Dermis blood vessel endothelial cell (primary cell): ENCODE measurements around the gene EPHB6. TPM values are rescaled to one million over a fixed set of nuclear protein-coding genes. Genes with fewer than 3 reads are reported as not detected.
A peak's percentile ranks its signal among the peaks of the same experiment; 100 is the strongest.

ENCODE experiments used
- DNase-seq: peaks from one replicate; pipeline ENCODE4 v3.0.0; 2010
- total RNA-seq: library from RNA; depleted of rRNA; stranded (reverse); fragments of >200 nt; gene quantifications from 2 replicates; pipeline ENCODE4 v1.2.3, GENCODE V29; 2014

EPHB6 gene
- total RNA-seq, 1 donor from 2014 or later: under 0.01 TPM

DNA sequence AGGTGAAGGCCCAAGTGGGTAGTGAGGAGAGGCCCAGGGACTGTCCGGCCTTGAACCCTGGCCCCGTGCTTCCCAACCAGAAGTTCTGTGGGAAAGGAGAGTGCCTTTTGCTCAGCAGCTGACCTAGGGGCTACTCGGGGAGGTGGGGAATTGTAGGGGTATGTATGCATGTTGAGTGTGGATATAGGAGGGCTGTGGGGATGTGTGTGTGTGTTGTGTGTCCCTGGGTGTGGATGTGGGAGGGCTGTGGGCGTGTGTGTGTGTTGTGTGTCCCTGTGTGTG is 12.2 kb downstream of the EPHB6 start:
- no peak for DNase-seq

DNA sequence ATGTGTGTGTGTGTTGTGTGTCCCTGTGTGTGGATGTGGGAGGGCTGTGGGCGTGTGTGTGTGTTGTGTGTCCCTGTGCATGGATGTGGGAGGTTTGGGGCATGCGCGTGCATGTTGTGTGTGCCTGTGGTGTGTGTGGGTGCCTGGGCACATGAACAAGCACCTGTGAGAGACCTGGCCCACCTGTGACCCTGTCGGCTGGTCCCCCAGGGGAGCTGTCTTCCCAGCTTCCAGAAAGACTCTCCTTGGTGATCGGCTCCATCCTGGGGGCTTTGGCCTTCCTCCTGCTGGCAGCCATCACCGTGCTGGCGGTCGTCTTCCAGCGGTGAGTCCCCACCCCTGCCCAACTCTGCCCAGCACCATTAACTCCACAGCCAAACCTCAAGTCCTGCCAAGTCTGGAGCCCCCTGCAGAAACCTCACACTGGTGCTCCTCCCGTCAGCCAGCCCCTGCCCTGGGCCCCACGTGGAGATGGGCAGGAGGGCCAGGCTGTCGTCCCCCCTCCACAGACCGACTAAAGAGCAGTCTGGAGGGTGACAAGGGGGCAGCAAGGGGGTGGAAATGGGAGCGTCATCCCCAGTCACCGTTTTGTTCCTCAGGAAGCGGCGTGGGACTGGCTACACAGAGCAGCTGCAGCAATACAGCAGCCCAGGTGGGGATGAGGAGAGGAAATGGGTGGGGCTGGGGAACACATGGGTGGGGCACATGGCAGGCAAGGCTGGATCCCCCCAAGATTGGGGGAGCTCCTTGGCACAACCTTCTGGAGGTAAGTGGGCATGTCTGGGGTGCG is 12.7 kb downstream of the EPHB6 start:
- no peak for DNase-seq

DNA sequence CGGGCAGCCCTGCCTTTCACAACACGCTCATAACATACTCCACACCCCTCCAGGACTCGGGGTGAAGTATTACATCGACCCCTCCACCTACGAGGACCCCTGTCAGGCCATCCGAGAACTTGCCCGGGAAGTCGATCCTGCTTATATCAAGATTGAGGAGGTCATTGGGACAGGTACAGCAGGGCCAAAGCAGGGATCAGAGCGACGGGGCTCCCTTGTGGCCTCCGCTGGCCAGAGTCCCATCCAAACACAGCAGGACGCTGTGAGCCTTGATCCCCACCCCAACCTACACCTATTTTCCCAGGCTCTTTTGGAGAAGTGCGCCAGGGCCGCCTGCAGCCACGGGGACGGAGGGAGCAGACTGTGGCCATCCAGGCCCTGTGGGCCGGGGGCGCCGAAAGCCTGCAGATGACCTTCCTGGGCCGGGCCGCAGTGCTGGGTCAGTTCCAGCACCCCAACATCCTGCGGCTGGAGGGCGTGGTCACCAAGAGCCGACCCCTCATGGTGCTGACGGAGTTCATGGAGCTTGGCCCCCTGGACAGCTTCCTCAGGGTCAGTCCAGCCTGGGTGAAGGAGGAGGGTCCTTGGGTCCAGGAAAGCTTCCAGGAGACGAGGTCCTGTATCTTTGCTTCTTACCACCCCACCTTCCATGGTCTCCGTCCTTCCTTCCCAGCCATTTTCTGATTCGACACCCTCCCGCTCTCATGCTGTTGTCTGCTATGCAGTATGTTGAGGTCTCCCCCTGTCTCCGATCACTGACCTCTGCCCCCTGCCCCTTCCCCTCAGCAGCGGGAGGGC is 13.5 kb downstream of the EPHB6 start:
- no peak for DNase-seq

DNA sequence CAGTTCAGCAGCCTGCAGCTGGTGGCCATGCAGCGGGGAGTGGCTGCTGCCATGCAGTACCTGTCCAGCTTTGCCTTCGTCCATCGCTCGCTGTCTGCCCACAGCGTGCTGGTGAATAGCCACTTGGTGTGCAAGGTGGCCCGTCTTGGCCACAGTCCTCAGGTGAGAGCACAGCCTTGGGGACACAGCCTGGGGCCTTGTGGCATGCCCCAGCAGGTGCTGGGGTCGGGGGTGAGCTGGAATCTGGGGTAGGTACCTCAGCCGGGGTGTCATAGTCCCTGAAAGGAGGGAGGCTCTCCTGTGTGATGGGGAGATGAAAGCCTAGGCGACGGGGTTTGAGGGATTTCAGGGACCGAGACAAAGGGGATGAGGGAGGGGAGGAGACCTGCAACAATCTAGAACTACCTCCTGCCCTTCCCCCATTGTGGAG is 14.1 kb downstream of the EPHB6 start:
- DNase-seq: no peak

DNA sequence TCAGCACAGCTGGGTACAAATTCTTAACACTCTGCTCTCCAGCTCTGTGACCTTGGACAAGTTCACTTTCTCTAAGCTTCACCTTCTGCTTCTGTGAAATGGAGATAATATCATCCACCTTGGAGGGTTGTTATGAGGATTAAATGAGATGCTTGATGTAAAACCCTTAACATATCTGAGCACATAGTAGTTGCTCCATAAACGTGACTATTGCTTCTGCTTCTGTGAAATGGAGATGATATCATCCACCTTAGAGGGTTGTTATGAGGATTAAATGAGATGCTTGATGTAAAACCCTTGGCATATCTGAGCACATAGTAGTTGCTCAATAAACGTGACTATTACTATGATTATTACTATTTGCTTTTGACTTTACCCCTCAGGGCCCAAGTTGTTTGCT is 14.6 kb downstream of the EPHB6 start:
- no peak for DNase-seq

DNA sequence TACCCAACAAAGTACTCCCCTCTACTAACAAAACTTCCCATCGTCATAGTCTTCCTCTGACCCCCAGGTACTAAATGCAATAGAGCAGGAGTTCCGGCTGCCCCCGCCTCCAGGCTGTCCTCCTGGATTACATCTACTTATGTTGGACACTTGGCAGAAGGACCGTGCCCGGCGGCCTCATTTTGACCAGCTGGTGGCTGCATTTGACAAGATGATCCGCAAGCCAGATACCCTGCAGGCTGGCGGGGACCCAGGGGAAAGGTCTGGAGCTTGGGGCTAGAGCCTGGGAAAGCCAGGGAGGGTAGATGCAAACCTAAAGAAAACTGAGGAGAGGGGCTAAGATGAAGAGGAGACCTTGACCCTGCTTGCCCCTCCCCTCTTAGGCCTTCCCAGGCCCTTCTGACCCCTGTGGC is 15.3 kb downstream of the EPHB6 start:
- DNase-seq: no peak

DNA sequence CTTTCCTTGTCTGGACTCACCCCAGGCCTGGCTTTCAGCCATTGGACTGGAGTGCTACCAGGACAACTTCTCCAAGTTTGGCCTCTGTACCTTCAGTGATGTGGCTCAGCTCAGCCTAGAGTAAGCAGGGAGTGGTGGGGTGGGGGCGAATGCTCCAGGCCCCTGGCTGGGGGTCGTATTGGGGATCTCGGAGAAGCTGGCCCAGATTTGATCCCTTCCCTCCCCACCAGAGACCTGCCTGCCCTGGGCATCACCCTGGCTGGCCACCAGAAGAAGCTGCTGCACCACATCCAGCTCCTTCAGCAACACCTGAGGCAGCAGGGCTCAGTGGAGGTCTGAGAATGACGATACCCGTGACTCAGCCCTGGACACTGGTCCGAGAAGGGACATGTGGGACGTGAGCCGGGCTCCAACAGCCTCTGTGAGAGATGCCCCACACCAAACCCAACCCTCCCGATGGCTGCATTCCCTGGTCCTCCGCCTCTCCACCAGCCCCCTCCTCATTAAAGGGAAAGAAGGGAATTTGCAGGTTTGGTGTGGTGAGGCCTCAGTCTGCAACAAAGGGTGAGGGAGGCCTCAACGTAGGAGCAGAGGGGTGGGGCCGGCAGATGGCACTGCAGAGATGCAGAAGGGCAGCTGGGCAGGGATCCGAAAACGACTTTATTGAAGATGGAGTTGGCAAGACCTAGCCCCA is 15.8 kb downstream of the EPHB6 start:
- no peak for DNase-seq

DNA sequence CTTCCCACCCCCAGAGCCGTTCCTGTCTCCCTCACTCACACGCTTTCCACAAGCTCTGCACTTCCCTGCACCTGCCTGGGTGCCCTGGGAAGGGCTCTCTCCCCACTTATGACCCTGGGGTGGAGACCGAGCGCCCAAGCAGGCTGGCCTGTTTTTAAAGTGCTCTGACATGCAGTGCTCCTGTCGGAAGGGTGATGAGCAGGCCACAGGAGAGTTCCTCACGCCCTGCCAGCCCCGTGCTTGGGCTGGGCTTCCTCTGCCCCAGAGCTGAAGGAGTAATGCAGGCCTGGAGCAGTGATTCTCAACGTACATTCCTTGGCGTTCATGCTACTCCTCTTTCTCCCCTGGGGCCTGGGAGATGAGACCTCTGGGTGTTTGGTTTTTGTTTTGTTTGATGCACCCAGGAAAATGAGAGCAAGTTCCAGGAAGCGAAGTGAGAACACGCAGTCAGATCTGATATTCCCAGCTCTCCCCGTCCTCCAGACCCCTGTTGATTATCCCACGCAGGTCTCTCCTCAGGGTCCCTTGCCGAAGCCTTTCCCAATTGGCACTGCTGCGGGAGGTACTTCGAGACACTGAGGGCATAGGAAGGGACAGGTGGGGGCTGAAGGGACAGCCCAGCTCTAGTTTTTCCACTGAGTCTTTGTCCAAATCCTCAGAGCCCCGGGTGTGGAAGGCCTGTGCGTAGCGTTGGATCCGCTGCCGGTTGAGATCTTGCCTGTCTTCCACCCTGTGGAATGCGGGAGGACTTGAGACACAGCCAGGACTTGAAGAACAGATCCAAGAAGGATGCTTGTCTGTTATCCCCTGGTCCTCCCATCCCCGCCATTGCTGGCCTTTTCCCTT is 16.6 kb downstream of the EPHB6 start:
- DNase-seq: no peak

DNA sequence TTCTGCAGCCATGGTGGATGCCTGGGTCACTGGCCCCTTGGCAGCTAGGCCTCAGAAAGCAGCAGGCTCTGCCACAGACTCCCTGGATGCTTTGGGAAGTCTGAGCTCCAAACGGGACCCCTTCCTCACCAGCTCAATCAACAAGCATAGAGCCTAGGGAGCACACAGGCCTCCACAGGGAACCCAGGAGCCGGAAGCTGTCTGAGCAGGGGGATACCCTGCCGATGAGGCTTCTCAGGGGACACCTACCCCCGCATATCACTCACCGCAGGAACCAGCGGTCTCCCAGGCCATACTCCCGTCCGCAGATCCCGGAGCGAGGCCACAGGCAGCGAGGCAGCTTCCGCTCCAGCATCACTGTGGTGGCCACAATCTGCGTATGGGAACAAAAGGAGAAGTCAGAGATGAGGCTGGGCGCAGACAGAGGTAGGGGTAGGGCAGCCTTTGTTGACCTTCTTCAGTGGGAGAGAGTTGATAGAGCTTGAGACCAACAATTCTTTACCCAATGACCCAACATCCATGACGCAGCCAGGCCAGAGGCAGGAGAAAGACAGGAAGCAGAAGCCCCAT is 17.3 kb downstream of the EPHB6 start:
- DNase-seq: no peak

DNA sequence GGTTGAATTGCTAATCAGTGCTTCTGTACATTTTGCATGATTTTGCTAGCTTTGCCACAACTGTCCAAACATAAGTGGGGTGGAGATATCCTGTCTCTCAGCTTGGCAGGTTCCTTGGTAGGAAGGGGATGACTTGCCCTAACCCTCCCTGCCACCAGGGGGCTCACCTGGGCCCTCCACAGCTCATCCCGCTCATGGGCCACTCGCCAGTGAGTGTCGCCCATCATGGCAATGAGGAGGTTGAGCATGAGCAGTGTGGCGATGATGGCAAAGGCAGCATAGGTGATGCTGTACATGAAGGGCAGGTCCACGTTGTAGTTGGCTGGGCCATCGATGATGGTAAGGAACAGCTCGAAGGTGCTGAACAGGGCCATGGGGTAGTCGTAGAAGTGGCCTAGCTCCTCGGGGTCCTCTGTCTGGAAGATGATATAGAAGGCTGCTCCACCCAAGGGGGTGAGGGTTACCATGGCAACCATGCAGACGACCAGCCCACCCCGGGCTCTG is 18.5 kb downstream of the EPHB6 start:
- peak; percentile 16 for DNase-seq

DNA sequence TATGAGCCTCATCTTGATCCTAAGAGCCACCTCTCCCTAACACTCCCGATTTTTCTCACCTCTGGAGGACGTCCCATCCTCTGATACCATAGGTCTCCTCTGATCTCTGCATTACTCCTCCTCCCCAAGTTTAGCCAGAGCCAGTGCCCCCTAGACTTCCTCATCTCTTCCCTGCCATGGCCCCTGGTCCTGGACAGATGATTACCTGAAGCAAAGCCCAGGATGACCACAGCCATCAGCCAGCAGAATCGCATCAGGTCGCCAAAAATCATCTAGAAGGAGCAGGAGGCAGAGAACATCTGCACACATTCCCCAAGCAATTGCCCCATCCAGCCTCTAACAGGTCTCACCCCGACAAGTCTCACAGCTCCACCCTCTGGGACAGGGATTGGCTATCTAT is 19.0 kb downstream of the EPHB6 start:
- no peak for DNase-seq

DNA sequence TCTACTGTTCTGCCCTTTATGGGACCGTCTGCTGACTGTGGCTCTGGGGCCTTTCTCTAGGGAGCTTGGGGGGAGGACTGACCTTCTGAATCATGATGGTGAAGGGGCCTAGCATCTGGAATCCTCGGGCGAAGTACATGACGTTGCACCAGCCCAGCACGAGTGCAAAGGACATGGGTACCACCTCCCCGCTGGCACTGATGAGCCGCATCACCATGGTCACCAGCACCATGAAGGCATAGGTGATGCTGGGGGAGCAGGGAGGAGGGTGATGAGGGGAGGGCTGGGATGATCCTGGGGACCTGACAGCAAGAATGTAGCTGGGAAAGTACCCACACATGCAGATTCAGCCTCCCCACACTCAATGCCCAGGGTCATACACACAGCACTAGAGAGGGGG is 19.5 kb downstream of the EPHB6 start:
- no peak for DNase-seq

DNA sequence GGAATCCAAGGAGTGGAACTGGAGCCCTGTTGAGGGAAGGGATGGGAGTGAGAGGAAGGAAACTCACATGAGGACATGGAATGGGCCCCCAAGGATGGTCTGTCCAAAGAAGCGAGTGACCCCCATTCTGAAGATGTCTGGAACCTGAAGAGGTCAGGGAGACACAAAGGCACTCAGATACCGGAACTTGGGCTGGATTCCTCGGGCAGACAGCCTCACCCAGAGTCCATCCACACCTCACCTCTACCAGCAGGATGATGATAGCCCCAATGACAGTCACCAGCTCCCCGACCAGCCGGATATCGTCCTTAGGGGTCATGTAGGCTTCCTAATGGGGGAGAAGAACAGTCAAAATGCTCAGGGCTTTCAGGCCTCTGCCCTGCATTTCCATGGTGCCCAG is 20.0 kb downstream of the EPHB6 start:
- DNase-seq: no peak

DNA sequence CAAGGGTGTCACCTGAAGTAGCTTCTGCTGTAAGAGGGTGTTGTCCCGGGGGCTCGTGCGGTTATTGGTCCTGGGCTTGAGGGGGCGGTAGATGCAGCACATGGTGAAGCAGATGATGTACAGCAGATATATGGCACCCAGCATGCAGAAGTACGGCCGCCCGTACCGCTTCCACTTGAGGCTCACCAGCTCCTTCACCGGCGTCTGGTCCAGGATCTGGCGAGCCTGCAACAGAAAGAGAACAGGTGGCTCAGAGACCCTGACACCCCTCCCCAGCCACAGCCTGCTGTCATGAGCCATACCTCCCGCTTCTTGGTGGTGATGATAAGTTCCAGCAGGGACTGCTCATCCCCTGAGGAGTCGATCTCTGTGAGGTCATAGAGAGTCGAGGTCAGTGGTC is 20.6 kb downstream of the EPHB6 start:
- DNase-seq: no peak

DNA sequence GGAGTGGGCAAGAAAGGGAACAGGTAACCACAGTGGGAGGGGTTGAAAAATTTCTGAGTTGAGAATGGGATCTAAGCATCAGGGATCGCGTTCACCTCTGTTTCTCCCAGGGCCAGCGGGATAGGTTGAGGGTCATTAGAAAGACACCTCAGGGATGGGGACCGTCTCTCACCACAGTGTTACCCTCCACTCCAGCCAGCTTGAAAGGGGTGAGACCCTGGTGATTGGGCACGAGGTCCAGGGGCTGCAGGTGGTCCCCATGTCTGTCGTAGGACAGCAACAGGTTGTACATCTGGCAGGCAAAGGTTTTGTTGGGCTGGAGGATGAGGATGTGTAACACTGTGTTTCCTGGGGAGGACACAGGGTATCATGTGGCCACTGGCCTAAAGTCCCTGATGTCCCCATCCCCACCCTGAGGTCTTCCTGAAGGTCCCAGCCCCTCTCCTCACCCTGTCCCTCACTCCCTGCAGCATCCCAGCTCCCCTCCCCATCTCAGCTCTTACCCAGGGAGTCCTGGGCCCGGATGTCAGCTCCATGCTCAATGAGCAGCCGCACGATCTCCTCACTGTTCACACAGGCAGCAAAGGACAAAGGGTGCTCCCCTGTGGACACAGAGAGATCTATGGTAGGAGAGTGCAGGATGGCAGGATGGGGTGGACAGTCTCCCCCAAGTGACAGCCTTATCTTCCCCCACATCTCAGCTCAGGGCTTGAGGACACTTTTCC is 21.5 kb downstream of the EPHB6 start:
- no peak for DNase-seq

DNA sequence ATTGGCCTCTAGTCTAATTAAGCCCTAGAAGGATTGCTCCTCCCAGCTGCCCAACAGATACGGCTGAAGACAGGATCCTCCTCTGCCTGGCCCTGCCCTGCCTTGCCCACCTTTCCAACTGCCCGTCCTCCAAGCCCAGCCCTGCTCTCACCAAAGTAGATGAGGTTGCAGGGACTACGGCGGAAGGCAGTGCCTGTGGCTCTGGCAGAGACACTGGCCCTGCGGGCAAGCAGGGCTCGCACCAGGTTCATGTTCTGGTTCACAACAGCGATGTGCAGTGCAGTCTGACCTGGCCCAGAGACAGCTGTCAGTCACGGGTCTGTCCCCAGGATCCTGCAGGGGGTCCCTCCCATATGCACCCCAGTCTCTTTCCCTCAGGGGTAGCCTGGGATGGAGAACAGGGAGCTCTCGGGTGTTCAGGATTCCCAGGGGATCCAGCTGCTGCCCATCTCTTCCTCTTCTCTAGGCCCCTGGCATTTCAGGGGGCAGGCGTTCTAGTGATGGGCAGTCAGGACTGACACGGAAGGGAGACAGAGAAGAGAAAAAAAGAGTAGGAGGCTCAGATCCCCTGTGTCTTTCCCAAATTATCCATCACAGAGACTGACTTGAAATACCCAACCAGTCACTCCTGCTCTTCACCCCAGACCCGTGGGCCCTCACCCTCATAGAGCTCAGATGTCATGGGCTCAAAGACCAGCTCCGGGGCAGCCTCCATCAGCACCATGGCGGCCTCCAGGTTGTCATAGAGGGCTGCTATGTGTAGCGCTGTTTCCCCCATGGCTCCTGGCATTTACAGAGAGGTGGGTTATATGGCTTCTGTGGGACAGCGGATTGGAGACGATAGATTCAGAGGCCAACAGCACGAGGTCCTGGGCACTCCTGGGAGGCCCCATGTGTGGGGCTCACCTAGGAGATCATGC is 22.4 kb downstream of the EPHB6 start:
- no peak for DNase-seq

DNA sequence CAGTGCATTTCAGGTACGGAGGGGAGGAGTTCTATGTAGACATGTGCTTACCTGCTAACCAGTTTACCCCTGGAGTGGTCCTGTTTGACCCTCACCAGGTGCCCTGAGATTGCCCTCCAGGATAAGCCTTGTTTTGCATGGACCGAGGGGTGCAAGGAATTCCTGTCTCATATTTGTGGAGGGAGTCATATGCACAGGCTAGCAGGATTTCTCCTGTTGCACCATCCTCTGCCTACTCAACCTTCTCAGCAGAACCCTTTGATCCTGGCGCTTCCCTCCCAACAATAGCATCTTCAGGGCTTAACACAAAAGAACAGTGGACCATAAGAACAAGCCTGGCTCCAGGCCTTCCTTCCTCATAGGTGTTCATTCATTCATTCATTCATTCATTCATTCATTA is 23.4 kb downstream of the EPHB6 start:
- no peak for DNase-seq

DNA sequence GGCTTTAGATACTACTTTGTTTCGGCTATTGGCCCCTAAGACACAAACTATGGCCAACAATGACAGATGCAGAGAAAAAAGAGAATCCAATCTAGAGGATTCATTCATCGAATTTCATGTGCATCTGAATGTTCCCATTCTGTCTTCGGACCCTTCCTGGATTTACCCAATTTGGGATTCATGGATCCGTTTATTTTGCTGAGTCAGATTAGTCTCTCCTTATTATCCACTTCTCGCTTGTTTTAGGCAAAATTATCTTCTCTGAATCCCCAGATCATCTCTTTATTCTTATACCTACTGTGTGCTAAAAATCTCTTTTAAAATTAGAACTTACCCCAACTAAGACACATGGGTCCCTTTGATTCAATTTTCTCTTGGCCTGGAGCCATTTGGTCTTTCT is 24.2 kb downstream of the EPHB6 start:
- DNase-seq: no peak

DNA sequence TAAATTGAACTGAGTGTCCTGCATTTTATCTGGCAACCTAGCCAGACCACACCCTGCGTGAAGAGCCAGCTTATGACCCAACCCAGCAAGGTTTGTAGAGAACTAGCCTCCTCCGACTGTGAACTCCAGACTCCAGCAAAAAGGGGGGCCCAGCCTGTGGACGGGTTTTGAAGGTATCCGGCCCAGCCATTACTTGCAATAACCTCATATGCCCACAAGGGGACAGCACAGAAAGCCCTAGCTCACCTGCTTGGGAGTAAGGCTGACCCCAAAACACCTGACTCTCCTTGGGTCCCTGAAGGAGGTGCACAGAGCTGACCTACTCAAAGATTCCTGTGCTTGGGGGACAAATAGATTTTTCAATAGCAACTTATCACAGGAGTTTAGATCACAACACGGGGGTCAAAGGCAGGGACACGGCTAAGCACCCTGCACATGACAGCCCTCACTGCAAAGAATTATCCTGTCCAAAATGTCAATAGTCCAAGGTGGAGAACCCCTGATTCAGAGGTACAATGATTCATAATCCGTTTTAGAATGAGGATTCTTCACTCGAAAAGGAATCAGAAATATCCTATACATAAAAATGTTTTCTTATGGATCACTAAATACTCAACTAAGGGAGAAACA is 26.1 kb downstream of the EPHB6 start:
- peak; percentile 66 for DNase-seq
